ENCODE data around the gene FBL. TPM values are rescaled to one million over a fixed set of nuclear protein-coding genes. Genes with fewer than 3 reads are reported as not detected.

FBL gene
- total and polyA plus RNA-seq, 2 of the 8 experiments (the other 6 are each of a cell fraction or from before 2014, with no cell fraction given), result 790 to 1,361 TPM

GRCh38 chr19:39805104-39805503, 41.1 kb downstream of the FBL start:
- no peak overlapping the region for H2BK15ac ChIP-seq (ENCODE audit: low read length)
- ChIA-PET CTCF (ENCODE audit: partially characterized antibody) (interaction anchor here (0.7 to 10.5 kb wide), 6 partner anchors 9 to 1662 kb away, joined by 3 to 75 read pairs (median 4); no protein-coding TSS in a partner anchor), POLR2A (ENCODE audit: partially characterized antibody) (interaction anchor here (0.8 to 2.3 kb wide), 3 partner anchors 10 to 29 kb away, joined by 3 to 8 read pairs (median 4); partner anchors contain the start of gene DYRK1B)
- H3K79me1 ChIP-seq (ENCODE audit: low read depth, low read length), result no peaks in the 10 kb centered on the region
- H2AFZ ChIP-seq (ENCODE audit: low read length), result no peak overlapping the region
- H4K20me1 ChIP-seq (replicated peaks in 1 of 2; ENCODE audit: control insufficient read depth in 1 of 2, insufficient read depth in 2 of 2, low read length in 2 of 2), result no peaks in the 10 kb centered on the region
- H3K27me3 ChIP-seq (replicated peaks in 1 of 4; ENCODE audit: control insufficient read depth in 3 of 4, extremely low read depth in 1 of 4, insufficient read depth in 3 of 4, low read length in 3 of 4), result peaks cover 0 to 2% (median 0%) of the 10 kb centered on the region in 4 experiments; a peak in 1 of 7 replicates
- H3K36me3 ChIP-seq (ENCODE audit: control insufficient read depth in 2 of 4, insufficient read depth in 4 of 4, low read length in 3 of 4), result no peaks in the 10 kb centered on the region
- H3K23ac ChIP-seq (ENCODE audit: insufficient read length), result no peak overlapping the region
- no peak overlapping the region for H3K4ac ChIP-seq (replicated peaks; ENCODE audit: insufficient read length, low read depth, low read length)
- WGBS, 2 experiments (ENCODE audit: extremely low coverage in 1 of 2, insufficient coverage in 1 of 2, insufficient read length in 1 of 2, insufficient replicate concordance in 2 of 2, low coverage in 1 of 2, low lambda C conversion rate in 2 of 2, missing lambda C conversion rate in 1 of 2), result 100% methylated on average over 5 of the region's 5 CpGs; no CpG with 5 or more reads in 1 of the 2 experiments
- no peak for DNase-seq (ENCODE audit: low read depth in 1 of 2, low spot score in 2 of 2)
- H4K8ac ChIP-seq (ENCODE audit: extremely low read depth, insufficient read depth, low read length), result no peak overlapping the region
- FAIRE-seq, result no peak
- H3K23me2 ChIP-seq (ENCODE audit: low read depth, low read length), result no peaks in the 10 kb centered on the region; the same call in 1 of the 2 replicates
- H3K4me3 ChIP-seq (ENCODE audit: extremely low read depth in 1 of 4, insufficient read depth in 2 of 4, low read depth in 3 of 4, low read length in 4 of 4), result no peak overlapping the region
- no peaks in the 10 kb centered on the region for H3K79me2 ChIP-seq (ENCODE audit: control insufficient read depth in 1 of 2, insufficient read depth in 2 of 2, low read length in 2 of 2)
- H2BK5ac ChIP-seq (ENCODE audit: low read depth, low read length), result no peak overlapping the region
- no peak overlapping the region for H4K91ac ChIP-seq (replicated peaks; ENCODE audit: insufficient read length, low read length)
- H3K18ac ChIP-seq (ENCODE audit: extremely low read depth, low read length), result no peak overlapping the region
- no peak overlapping the region for H3K56ac ChIP-seq (replicated peaks; ENCODE audit: insufficient read length, low read depth, low read length)
- TF ChIP-seq SP1 (IDR thresholded peaks at IDR 0.05; ENCODE audit: low read depth, low read length) (no peak), HDAC2 (IDR thresholded peaks at IDR 0.05; ENCODE audit: borderline replicate concordance in 1 of 2, low read depth in 2 of 2, low read length in 2 of 2) (no peak), RNF2 (IDR thresholded peaks at IDR 0.05; ENCODE audit: borderline replicate concordance, low read depth, low read length, missing control alignments, poor library complexity, severe bottlenecking) (no peak), GTF2F1 (IDR thresholded peaks at IDR 0.05; ENCODE audit: borderline replicate concordance, low read depth, low read length) (no peak), CBX8 (IDR thresholded peaks at IDR 0.05; ENCODE audit: borderline replicate concordance, low read depth, low read length) (no peak), USF2 (IDR thresholded peaks at IDR 0.05; ENCODE audit: low read length) (no peak), SAP30 (IDR thresholded peaks at IDR 0.05; ENCODE audit: insufficient read depth, insufficient replicate concordance, low read length) (no peak), SUZ12 (IDR thresholded peaks at IDR 0.05; ENCODE audit: low read length) (no peak), BACH1 (IDR thresholded peaks at IDR 0.05; ENCODE audit: low read length) (no peak), CHD1 (IDR thresholded peaks at IDR 0.05; ENCODE audit: low read depth, low read length) (no peak), TBP (IDR thresholded peaks at IDR 0.05; ENCODE audit: low read depth, low read length) (no peak)
- H2AK5ac ChIP-seq (ENCODE audit: low read depth, low read length), result no peak overlapping the region
- no peak overlapping the region for H2BK12ac ChIP-seq (ENCODE audit: low read depth, low read length)
- no peak overlapping the region for H2BK20ac ChIP-seq (ENCODE audit: low read length)
- H3K14ac ChIP-seq (ENCODE audit: insufficient read length), result no peak overlapping the region
- H2BK120ac ChIP-seq (replicated peaks; ENCODE audit: low read depth, low read length), result no peak overlapping the region
- peaks cover 0 to 8% (median 0%) of the 10 kb centered on the region in 4 experiments; a peak in 4 of 7 replicates for H3K4me1 ChIP-seq (replicated peaks in 1 of 4; ENCODE audit: control insufficient read depth in 3 of 4, insufficient read depth in 4 of 4, low read length in 3 of 4)
- no peak overlapping the region for H3K27ac ChIP-seq (ENCODE audit: low read depth, low read length)
- H3K9me3 ChIP-seq (ENCODE audit: insufficient read depth in 2 of 2, low read depth in 1 of 2, low read length in 1 of 2), result 0 out of 4 replicates have a peak, but pooled peaks cover 0 to 3% of the 10 kb centered on the region in 2 experiments
- no peak overlapping the region for H4K5ac ChIP-seq (ENCODE audit: insufficient read length, low read depth, low read length)
- H3K4me2 ChIP-seq (ENCODE audit: insufficient read depth in 1 of 2, low read depth in 2 of 2, low read length in 2 of 2), result no peak overlapping the region
- no peak overlapping the region for H3K9ac ChIP-seq (replicated peaks in 1 of 4; ENCODE audit: extremely low read depth in 1 of 4, low read depth in 3 of 4, low read length in 3 of 4)
